Choroid plexus epithelial cell (primary cell): Measurements from ENCODE around the gene TPST2.

Experiments
- DNase-seq: peaks from one replicate; pipeline ENCODE4 v3.0.0-alpha.2; 2010; ENCODE audit warnings: low read depth
- H3K4me3 ChIP-seq: 2 replicates; pipeline ENCODE4 v1.5.1; 2011; ENCODE audit warnings: low read depth, mild to moderate bottlenecking, control low read depth, low read length, moderate library complexity
- CTCF ChIP-seq: conservative IDR thresholded peaks from 2 replicates; pipeline ENCODE4 v1.5.1; 2011; ENCODE audit warnings: low read depth, mild to moderate bottlenecking, control low read depth, inconsistent platforms, low read length, moderate library complexity

The TPST2 gene

GRCh38 chr22:26574001-26574723 lies 15.8 kb downstream of the TPST2 start:
- DNase-seq: no peak
- TF ChIP-seq CTCF: no peak
- no peak overlapping the region for H3K4me3 ChIP-seq

GRCh38 chr22:26573026-26573662 lies 16.8 kb downstream of the TPST2 start:
- no peak for DNase-seq
- no peak overlapping the region for H3K4me3 ChIP-seq
- no peak for TF ChIP-seq CTCF

GRCh38 chr22:26570864-26571525 lies 18.9 kb downstream of the TPST2 start:
- no peak overlapping the region for H3K4me3 ChIP-seq
- no peak for DNase-seq
- no peak for TF ChIP-seq CTCF

GRCh38 chr22:26570115-26570514 lies 19.8 kb downstream of the TPST2 start:
- H3K4me3 ChIP-seq: no peak overlapping the region
- no peak for TF ChIP-seq CTCF
- DNase-seq: no peak

GRCh38 chr22:26568207-26568706 lies 21.7 kb downstream of the TPST2 start:
- peak; percentile 24 for DNase-seq
- TF ChIP-seq CTCF: no peak
- H3K4me3 ChIP-seq: no peak overlapping the region

- TF ChIP-seq CTCF: no peak
- no peak overlapping the region for H3K4me3 ChIP-seq
- DNase-seq: no peak
These were observed 22.3 kb downstream of the TPST2 start for GRCh38 chr22:26567610-26568009.
